ENCODE results near the gene RPRD2.

RPRD2 gene

DNA sequence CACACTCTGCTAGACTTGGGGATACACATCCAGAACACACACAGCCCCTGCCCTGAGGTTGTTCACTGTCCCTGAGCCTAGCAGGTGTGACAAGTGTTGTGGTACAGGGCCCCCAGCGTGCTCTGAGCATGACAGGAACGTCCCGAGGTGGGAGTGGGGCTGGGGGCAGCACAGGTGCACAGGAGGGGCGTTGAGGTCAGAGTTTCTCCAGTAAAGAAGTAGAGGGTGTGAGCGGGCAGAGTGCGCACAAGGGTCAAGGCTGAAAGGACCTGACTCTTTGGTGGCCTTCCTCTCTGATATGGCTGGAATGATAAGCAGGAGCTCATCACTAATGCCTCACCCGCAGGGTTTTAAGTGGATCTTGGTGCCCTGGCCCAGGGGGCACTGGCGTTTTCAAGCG is 150.3 kb downstream of the RPRD2 start:
- Histone ChIP-seq H3K9me3 (ENCODE audit: severe bottlenecking) (no peaks in the 10 kb centered on the region), H3K27ac (ENCODE audit: poor library complexity, severe bottlenecking) (no peak overlapping the region), H3K4me3 (ENCODE audit: severe bottlenecking) (no peak overlapping the region), H3K27me3 (ENCODE audit: insufficient read depth, poor library complexity, severe bottlenecking) (no peaks in the 10 kb centered on the region), H3K4me1 (ENCODE audit: insufficient read depth, poor library complexity, severe bottlenecking) (peaks cover 11% of the 10 kb centered on the region), H3K36me3 (ENCODE audit: low read depth) (no peaks in the 10 kb centered on the region)
- TF ChIP-seq, protein P1, sequence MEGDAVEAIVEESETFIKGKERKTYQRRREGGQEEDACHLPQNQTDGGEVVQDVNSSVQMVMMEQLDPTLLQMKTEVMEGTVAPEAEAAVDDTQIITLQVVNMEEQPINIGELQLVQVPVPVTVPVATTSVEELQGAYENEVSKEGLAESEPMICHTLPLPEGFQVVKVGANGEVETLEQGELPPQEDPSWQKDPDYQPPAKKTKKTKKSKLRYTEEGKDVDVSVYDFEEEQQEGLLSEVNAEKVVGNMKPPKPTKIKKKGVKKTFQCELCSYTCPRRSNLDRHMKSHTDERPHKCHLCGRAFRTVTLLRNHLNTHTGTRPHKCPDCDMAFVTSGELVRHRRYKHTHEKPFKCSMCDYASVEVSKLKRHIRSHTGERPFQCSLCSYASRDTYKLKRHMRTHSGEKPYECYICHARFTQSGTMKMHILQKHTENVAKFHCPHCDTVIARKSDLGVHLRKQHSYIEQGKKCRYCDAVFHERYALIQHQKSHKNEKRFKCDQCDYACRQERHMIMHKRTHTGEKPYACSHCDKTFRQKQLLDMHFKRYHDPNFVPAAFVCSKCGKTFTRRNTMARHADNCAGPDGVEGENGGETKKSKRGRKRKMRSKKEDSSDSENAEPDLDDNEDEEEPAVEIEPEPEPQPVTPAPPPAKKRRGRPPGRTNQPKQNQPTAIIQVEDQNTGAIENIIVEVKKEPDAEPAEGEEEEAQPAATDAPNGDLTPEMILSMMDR (IDR thresholded peaks at IDR 0.05; ENCODE audit: poor library complexity, severe bottlenecking): no peak
- ATAC-seq (ENCODE audit: low read depth) (no peak), DNase-seq (ENCODE audit: low spot score) (no peak)

DNA sequence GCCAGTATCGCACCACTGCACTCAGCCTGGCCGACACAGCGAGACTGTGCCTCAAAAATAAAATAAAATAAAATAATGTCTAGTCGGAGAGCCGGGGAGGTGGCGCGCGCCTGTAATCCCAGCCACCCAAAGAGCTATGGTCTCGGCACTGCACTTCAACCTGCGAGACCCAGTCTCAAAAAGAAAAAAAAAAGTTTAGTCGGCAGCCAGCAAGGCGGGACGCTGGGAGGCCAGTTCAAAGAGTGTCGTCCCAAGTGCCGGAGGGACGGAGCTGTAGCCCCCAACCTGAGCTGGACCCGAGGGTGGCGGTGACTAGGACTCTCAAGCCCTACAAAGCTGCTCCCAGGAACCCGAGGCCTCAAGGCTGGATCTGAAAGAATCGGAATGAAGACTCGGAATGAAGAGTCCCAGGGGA is 151.0 kb downstream of the RPRD2 start:
- Histone ChIP-seq H3K4me1 (ENCODE audit: insufficient read depth, poor library complexity, severe bottlenecking) (peaks cover 11% of the 10 kb centered on the region), H3K9me3 (ENCODE audit: severe bottlenecking) (no peaks in the 10 kb centered on the region), H3K36me3 (ENCODE audit: low read depth) (no peaks in the 10 kb centered on the region), H3K4me3 (ENCODE audit: severe bottlenecking) (peak overlapping the region; percentile 40), H3K27me3 (ENCODE audit: insufficient read depth, poor library complexity, severe bottlenecking) (no peaks in the 10 kb centered on the region), H3K27ac (ENCODE audit: poor library complexity, severe bottlenecking) (peak overlapping the region; percentile 22)
- no peak for DNase-seq (ENCODE audit: low spot score)
- TF ChIP-seq, protein P1 (IDR thresholded peaks at IDR 0.05; ENCODE audit: poor library complexity, severe bottlenecking): no peak
- ATAC-seq (ENCODE audit: low read depth): no peak

DNA sequence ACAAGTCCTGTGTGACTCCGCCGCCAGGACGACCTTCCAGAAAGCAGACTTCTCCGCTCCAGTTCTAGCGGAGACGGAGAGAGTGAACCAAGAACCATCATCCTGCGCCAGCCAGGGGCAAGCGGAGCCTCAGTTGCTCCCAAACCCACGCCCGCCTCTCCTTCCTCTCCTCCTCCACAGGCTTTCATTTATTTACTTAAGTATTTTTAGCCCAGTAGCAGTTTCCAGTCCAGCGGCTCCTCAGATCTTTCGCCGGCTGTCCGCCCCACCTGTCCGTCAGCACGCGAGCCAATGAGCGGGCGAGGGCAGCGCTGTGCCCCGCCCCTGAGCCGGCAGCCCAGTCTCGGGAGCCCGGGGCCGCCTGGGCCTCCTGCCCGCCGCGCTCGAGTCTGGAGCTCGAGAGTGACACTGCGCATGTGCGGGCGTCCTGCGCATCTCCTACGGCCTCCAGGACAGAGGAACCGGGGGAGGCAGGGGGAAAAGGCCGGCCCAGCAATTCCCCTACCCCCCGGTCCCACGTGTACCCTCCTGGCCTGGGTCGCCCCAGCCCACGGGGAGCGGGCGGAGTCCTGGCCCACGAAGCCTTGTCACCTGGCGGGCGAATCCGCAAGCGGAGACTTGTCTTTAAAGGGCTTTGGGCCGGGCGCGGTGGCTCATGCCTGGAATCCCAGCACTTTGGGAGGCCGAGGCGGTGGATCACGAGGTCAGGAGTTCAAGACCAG is 151.5 kb downstream of the RPRD2 start, which contains the start of gene FALEC:
Gene FALEC, plus strand, starts transcription at position 425 of the 722 bp plus-strand sequence.
- Histone ChIP-seq H3K4me1 (ENCODE audit: insufficient read depth, poor library complexity, severe bottlenecking) (peaks cover 11% of the 10 kb centered on the region), H3K4me3 (ENCODE audit: severe bottlenecking) (peak within 1 kb of the TSS; percentile 40), H3K9me3 (ENCODE audit: severe bottlenecking) (no peaks in the 10 kb centered on the region), H3K36me3 (ENCODE audit: low read depth) (no peaks in the 10 kb centered on the region), H3K27ac (ENCODE audit: poor library complexity, severe bottlenecking) (peak within 1 kb of the TSS; percentile 22), H3K27me3 (ENCODE audit: insufficient read depth, poor library complexity, severe bottlenecking) (no peaks in the 10 kb centered on the region)
- DNase-seq (ENCODE audit: low spot score): peak; percentile 95
- peak; percentile 94 for ATAC-seq (ENCODE audit: low read depth)
- TF ChIP-seq, protein P1 (IDR thresholded peaks at IDR 0.05; ENCODE audit: poor library complexity, severe bottlenecking): no peak

DNA sequence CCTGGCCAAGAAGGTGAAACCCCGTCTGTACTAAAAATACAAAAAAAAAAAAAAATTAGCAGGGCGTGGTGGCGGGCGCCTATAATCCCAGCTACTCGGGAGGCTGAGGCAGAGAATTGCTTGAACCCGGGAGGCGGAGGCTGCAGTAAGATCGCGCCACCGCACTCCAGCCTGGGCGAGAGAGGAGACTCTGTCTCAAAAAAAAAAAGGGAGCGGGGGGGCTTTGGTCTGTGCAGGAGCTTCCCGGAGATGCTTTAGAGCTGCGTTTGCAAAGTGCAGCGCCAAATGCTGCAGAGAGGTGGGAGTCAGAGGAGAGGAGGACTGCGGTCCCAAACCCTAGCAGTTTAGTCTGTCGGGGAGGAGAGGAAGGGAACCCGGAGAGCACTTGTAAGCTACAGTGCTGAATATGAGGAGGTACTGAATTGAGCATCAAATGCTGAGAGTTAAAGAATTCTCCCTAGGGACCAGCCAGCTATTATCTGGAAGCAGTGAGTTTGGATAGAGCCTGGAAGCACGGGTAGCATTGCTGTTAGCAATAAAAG is 152.2 kb downstream of the RPRD2 start:
- DNase-seq (ENCODE audit: low spot score) (no peak), ATAC-seq (ENCODE audit: low read depth) (no peak)
- Histone ChIP-seq H3K4me1 (ENCODE audit: insufficient read depth, poor library complexity, severe bottlenecking) (peaks cover 11% of the 10 kb centered on the region), H3K9me3 (ENCODE audit: severe bottlenecking) (no peaks in the 10 kb centered on the region), H3K36me3 (ENCODE audit: low read depth) (no peaks in the 10 kb centered on the region), H3K27ac (ENCODE audit: poor library complexity, severe bottlenecking) (peak overlapping the region; percentile 14), H3K4me3 (ENCODE audit: severe bottlenecking) (peak overlapping the region; percentile 40), H3K27me3 (ENCODE audit: insufficient read depth, poor library complexity, severe bottlenecking) (no peaks in the 10 kb centered on the region)
- TF ChIP-seq, protein P1 (IDR thresholded peaks at IDR 0.05; ENCODE audit: poor library complexity, severe bottlenecking): no peak

DNA sequence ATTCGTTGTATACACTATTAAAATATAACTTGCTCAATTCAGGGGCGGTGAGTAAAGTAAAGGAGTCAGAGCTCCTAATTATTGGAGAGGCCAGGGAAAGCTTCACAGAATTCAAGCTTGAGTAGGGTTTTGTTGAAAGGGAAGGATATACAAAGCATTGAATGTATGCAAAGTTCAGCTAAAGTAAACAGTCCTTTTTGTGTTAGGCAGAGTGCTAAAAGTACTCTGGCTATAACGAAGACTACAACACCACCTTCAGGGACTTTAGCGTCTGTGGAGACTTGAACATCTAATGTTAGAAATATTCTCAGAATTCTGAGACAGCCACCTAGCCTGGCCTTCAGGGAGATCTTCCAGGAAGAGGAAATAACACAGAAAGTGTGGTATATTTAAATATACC is 152.7 kb downstream of the RPRD2 start:
- H3K27me3 ChIP-seq (ENCODE audit: insufficient read depth, poor library complexity, severe bottlenecking): no peaks in the 10 kb centered on the region
- ATAC-seq (ENCODE audit: low read depth) (no peak), DNase-seq (ENCODE audit: low spot score) (no peak)
- H3K27ac ChIP-seq (ENCODE audit: poor library complexity, severe bottlenecking): peak overlapping the region; percentile 14
- no peaks in the 10 kb centered on the region for H3K9me3 ChIP-seq (ENCODE audit: severe bottlenecking)
- H3K4me1 ChIP-seq (ENCODE audit: insufficient read depth, poor library complexity, severe bottlenecking): peaks cover 11% of the 10 kb centered on the region
- peak overlapping the region; percentile 40 for H3K4me3 ChIP-seq (ENCODE audit: severe bottlenecking)
- TF ChIP-seq, protein P1 (IDR thresholded peaks at IDR 0.05; ENCODE audit: poor library complexity, severe bottlenecking): no peak
- H3K36me3 ChIP-seq (ENCODE audit: low read depth): no peaks in the 10 kb centered on the region

Data from RWPE2 (cell line).